ENCODE measurements around the gene JCAD.
A peak's percentile ranks its signal among the peaks of the same experiment; 100 is the strongest.

JCAD gene

DNA sequence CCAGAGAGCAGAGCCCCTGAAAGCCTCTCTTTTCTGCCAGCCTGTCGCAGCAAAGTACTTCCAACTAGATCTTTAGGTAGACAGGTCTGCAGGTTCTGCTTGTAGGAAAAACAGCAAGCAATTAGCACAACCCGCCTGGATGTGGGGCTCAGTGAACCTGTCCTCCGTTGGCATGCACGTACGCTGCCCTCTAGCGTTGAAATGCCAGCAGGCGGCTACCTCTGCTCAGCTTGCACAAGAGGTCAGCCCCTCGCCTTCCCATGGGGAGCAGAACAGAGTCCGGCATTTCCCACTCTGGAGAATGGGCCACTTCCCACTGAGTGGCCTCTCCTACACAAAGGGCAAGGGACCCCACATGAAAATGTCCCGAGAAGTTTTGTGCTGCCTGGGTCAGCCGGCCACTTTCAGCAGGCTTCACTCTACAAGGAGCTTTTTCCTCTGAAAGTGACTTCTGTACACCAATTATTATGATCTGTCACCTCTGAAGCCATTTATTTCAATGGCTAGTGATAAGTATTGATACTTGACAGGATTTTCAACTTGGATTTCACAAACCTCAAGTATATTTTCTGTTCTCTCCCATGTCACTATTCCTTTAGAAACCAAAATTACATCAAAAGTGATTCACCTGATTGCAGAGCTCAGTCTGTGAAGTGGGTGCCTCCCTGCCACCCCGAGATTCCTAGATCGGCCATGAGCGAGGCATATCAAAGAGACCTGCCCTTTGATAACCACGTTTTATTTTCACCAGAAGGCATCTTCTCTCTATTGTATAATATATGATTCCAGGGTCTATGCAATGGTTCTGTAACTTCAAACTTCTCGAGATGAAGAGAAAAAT, 56.7 kb downstream of the JCAD start:
- in situ Hi-C loops (cut with MboI; ENCODE audit: low sequenced_read_pairs, unreplicated experiment) = loop anchor here (25.0 kb wide), 1 partner anchor 235 kb away; no protein-coding TSS in a partner anchor
- peak; percentile 60 for DNase-seq (ENCODE audit: low spot score)
- TF ChIP-seq, protein P1, sequence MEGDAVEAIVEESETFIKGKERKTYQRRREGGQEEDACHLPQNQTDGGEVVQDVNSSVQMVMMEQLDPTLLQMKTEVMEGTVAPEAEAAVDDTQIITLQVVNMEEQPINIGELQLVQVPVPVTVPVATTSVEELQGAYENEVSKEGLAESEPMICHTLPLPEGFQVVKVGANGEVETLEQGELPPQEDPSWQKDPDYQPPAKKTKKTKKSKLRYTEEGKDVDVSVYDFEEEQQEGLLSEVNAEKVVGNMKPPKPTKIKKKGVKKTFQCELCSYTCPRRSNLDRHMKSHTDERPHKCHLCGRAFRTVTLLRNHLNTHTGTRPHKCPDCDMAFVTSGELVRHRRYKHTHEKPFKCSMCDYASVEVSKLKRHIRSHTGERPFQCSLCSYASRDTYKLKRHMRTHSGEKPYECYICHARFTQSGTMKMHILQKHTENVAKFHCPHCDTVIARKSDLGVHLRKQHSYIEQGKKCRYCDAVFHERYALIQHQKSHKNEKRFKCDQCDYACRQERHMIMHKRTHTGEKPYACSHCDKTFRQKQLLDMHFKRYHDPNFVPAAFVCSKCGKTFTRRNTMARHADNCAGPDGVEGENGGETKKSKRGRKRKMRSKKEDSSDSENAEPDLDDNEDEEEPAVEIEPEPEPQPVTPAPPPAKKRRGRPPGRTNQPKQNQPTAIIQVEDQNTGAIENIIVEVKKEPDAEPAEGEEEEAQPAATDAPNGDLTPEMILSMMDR (IDR thresholded peaks at IDR 0.05; ENCODE audit: borderline replicate concordance, control extremely low read depth, extremely low read depth, insufficient read depth, missing control alignments) = peak; percentile 74

DNA sequence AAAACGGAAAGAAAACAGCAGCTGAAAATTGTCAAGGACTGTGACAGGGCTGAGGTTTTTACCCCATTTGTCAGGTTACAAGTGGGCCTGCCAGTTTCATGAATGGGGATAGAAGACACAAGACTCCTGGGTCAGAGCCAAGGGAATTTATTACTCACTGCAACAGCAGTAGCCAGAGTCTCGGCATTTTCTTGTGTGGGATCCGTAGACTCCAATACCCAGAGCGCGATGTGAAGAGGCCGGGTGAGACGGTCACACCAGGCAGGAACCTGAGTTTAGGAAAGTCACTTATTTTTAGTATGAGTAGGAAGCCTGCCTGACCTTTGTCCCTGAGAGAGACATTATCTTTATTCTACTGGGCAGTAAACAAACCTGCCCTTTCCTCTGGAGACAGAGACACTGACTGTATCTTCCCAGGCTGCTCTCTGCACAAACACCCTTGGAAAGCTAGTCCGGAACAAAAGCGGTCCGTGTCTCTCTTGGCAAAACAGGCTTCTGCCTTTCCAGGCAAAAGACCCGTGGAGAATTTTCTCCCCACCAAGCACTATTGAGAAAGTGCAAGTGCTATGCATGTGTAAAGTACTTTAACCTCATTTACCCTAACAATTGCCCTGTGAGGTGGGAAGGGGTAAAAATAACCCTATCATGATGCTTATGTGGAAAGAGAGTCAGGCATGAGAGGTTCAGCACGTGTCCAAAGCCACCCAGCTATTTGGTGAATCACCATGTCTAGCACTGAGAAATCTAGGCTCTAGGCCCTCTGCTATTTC, 58.4 kb downstream of the JCAD start:
- in situ Hi-C loops (cut with MboI; ENCODE audit: low sequenced_read_pairs, unreplicated experiment) = loop anchor here (25.0 kb wide), 1 partner anchor 236 kb away; no protein-coding TSS in a partner anchor
- TF ChIP-seq, protein P1 (IDR thresholded peaks at IDR 0.05; ENCODE audit: borderline replicate concordance, control extremely low read depth, extremely low read depth, insufficient read depth, missing control alignments) = no peak
- DNase-seq (ENCODE audit: low spot score) = no peak

DNA sequence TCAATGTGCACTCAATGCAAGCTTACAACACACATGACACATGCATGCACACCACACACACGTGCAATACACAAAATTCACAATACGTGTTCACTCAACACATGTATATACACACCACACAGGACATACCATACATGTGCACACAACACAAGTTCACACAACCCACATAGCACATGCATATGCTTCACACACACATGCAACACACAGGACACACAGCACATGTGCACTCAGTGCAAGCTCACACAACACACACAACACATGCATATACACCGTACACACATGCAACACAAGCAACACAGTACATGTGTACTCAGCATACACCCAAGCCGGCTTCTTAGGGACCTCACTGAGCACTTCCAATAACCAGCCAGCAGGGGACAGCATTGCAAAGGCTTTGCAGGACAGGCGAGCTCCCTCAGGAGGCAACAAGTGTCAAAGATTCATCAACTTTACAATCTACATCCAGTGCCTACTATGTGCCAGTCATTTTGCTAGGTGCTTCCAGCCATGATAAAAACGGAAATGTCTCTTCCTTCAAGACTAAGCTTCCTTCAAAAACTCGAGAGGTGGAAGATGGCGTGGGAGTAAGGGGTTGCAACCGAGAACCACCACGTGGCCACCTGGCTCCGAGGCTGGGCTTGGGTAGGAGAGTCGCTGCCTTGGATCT, 61.1 kb downstream of the JCAD start:
- TF ChIP-seq, protein P1 (IDR thresholded peaks at IDR 0.05; ENCODE audit: borderline replicate concordance, control extremely low read depth, extremely low read depth, insufficient read depth, missing control alignments) = peak; percentile 95
- DNase-seq (ENCODE audit: low spot score) = peak; percentile 80
- in situ Hi-C loops (cut with MboI; ENCODE audit: low sequenced_read_pairs, unreplicated experiment) = loop anchor here (25.0 kb wide), 1 partner anchor 589 kb away; no protein-coding TSS in a partner anchor

DNA sequence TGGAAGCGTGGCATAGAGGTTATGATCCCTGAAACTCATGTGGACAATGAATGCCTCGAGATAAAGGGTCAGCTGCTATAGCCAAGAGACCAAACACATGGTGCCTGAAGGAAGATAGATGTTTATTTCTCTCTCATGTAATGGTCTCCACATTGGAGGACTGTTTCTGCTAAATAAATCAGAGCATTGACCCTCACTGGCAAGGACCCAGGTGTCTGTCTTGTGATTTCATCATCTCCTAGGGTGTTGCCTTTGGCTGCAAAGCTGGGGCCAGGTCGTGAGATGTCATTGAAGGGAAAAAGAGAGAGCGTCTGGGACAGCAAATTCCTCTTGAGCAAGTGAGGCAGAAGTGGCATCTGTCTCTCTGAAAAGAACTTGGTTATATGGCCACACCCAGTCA, 64.6 kb downstream of the JCAD start:
- in situ Hi-C loops (cut with MboI; ENCODE audit: low sequenced_read_pairs, unreplicated experiment) = loop anchor here (25.0 kb wide), 1 partner anchor 592 kb away; no protein-coding TSS in a partner anchor
- no peak for DNase-seq (ENCODE audit: low spot score)
- TF ChIP-seq, protein P1 (IDR thresholded peaks at IDR 0.05; ENCODE audit: borderline replicate concordance, control extremely low read depth, extremely low read depth, insufficient read depth, missing control alignments) = no peak

DNA sequence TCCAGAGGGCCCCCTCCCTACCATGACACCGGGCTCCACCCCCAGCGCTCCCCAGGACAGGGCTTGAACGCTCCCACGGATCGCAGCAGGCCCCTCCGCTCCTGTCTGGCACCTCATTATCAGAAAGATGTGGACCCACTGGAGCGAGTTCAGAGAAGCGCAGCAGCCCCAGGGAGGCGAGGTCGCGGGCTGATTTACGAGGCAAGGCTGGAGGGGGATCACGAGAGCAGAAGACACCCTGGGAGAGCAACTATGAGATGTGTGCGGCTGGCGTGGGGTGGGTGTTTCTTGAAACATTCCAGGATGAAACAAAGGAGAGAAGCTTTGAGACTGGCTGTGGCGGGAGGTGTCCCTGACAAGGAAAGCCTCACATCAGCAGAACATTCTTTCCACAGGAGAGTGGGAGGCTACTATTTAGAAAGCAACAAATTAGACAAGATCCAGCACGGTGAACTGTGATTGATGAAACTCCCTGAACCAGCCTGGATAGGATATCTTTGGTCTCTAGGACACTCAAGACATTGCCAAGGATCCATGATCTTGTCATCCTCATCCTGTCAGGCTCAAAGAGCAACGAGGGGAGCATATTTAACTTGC, 66.0 kb downstream of the JCAD start:
- DNase-seq (ENCODE audit: low spot score) = no peak
- in situ Hi-C loops (cut with MboI; ENCODE audit: low sequenced_read_pairs, unreplicated experiment) = loop anchor here (25.0 kb wide), 1 partner anchor 594 kb away; no protein-coding TSS in a partner anchor
- TF ChIP-seq, protein P1 (IDR thresholded peaks at IDR 0.05; ENCODE audit: borderline replicate concordance, control extremely low read depth, extremely low read depth, insufficient read depth, missing control alignments) = no peak

Data from GM13976 (cell line).